ENCODE results near the gene PTPRS. TPM values are rescaled to one million over a fixed set of nuclear protein-coding genes. Genes with fewer than 3 reads are reported as not detected.

PTPRS gene
- total RNA-seq, 1 experiment from 2014 or later = 93.0 TPM

- intact Hi-C loops (cut with micrococcal nuclease; ENCODE audit: unreplicated experiment) = no loop called here
- DNase-seq = no peak
- Mint-ChIP-seq H3K4me1 (ENCODE audit: low read depth, unreplicated experiment) (no peaks in the 10 kb centered on the region), H3K9me3 (ENCODE audit: low read depth, unreplicated experiment) (no peaks in the 10 kb centered on the region), H3K27ac (ENCODE audit: unreplicated experiment) (no peak overlapping the region), H3K27me3 (ENCODE audit: unreplicated experiment) (peaks cover 55% of the 10 kb centered on the region), H3K36me3 (ENCODE audit: insufficient read depth, unreplicated experiment) (peaks cover 5% of the 10 kb centered on the region), H3K4me3 (ENCODE audit: low read depth, unreplicated experiment) (no peak overlapping the region)
- TF ChIP-seq CTCF (IDR thresholded peaks at IDR 0.05; ENCODE audit: unreplicated experiment) = no peak
- CTCF ChIA-PET = no interaction called here
- BruUV-seq (replicated peaks) = no TSS peak
Observed at GRCh38 chr19:5361407-5361806, 20.8 kb upstream of the PTPRS start.

GRCh38 chr19:5360003-5360780, 19.6 kb upstream of the PTPRS start:
- no TSS peak for BruUV-seq (replicated peaks)
- DNase-seq = peak; percentile 13
- H3K9me3 Mint-ChIP-seq (ENCODE audit: low read depth, unreplicated experiment) = no peaks in the 10 kb centered on the region
- peaks cover 58% of the 10 kb centered on the region for H3K27me3 Mint-ChIP-seq (ENCODE audit: unreplicated experiment)
- CTCF ChIA-PET = interaction anchor here (0.9 kb wide), 1 partner anchor 15 kb away, joined by 3 read pairs; no protein-coding TSS in a partner anchor
- no peak overlapping the region for H3K27ac Mint-ChIP-seq (ENCODE audit: unreplicated experiment)
- TF ChIP-seq CTCF (IDR thresholded peaks at IDR 0.05; ENCODE audit: unreplicated experiment) = no peak
- H3K4me3 Mint-ChIP-seq (ENCODE audit: low read depth, unreplicated experiment) = no peak overlapping the region
- H3K4me1 Mint-ChIP-seq (ENCODE audit: low read depth, unreplicated experiment) = no peaks in the 10 kb centered on the region
- H3K36me3 Mint-ChIP-seq (ENCODE audit: insufficient read depth, unreplicated experiment) = peaks cover 5% of the 10 kb centered on the region
- intact Hi-C loops (cut with micrococcal nuclease; ENCODE audit: unreplicated experiment) = no loop called here

- Mint-ChIP-seq H3K4me1 (ENCODE audit: low read depth, unreplicated experiment) (no peaks in the 10 kb centered on the region), H3K4me3 (ENCODE audit: low read depth, unreplicated experiment) (no peak overlapping the region), H3K9me3 (ENCODE audit: low read depth, unreplicated experiment) (no peaks in the 10 kb centered on the region), H3K27ac (ENCODE audit: unreplicated experiment) (no peak overlapping the region), H3K27me3 (ENCODE audit: unreplicated experiment) (peaks cover 66% of the 10 kb centered on the region), H3K36me3 (ENCODE audit: insufficient read depth, unreplicated experiment) (peaks cover 5% of the 10 kb centered on the region)
- intact Hi-C loops (cut with micrococcal nuclease; ENCODE audit: unreplicated experiment) = no loop called here
- BruUV-seq (replicated peaks) = no TSS peak
- no peak for DNase-seq
- CTCF ChIA-PET = no interaction called here
- TF ChIP-seq CTCF (IDR thresholded peaks at IDR 0.05; ENCODE audit: unreplicated experiment) = no peak
Observed at GRCh38 chr19:5358173-5358800, 17.7 kb upstream of the PTPRS start.

- Mint-ChIP-seq H3K36me3 (ENCODE audit: insufficient read depth, unreplicated experiment) (peaks cover 5% of the 10 kb centered on the region), H3K27me3 (ENCODE audit: unreplicated experiment) (peaks cover 66% of the 10 kb centered on the region), H3K27ac (ENCODE audit: unreplicated experiment) (no peak overlapping the region), H3K9me3 (ENCODE audit: low read depth, unreplicated experiment) (no peaks in the 10 kb centered on the region), H3K4me1 (ENCODE audit: low read depth, unreplicated experiment) (no peaks in the 10 kb centered on the region), H3K4me3 (ENCODE audit: low read depth, unreplicated experiment) (no peak overlapping the region)
- TF ChIP-seq CTCF (IDR thresholded peaks at IDR 0.05; ENCODE audit: unreplicated experiment) = no peak
- DNase-seq = no peak
- BruUV-seq (replicated peaks) = no TSS peak
- CTCF ChIA-PET = no interaction called here
- intact Hi-C loops (cut with micrococcal nuclease; ENCODE audit: unreplicated experiment) = no loop called here
Observed at GRCh38 chr19:5357584-5357983, 17.0 kb upstream of the PTPRS start.

Measured in Calu3 (cell line).